ENCODE results near the gene LETM1.
A peak's percentile ranks its signal among the peaks of the same experiment; 100 is the strongest.

Gene LETM1

DNA sequence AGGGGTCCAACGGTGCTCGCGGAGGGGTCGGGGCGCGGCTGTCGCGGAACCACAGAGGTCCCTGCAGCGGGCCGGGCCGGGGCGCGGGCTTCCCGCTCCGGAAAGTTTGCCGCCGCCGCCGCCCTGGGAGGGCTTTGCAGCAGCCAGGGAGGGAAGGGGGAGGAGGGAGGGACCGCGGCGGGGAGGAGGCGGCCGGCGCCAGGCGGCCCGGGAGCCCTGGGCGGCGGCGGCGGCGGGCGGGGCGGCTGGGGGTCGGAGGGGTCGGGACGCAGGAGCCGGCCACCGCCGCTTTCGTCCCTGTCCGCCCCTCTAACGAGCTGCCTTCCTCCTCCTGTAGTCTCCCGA is 62.5 kb downstream of the LETM1 start:
- peak in 2 of 5 experiments; percentile 34 to 42 for DNase-seq

- DNase-seq, result peak in 3 of 5 experiments; percentile 20 to 36 (median 20)
Observed at GRCh38 chr4:1792832-1793495, 63.0 kb downstream of the LETM1 start, which contains the start of gene FGFR3. Gene FGFR3 (plus strand): TSS chr4:1793293. CDS start chr4:1793935, 642 bp downstream.

GRCh38 chr4:1792158-1792831 is 63.7 kb downstream of the LETM1 start:
- no peak for DNase-seq

DNA sequence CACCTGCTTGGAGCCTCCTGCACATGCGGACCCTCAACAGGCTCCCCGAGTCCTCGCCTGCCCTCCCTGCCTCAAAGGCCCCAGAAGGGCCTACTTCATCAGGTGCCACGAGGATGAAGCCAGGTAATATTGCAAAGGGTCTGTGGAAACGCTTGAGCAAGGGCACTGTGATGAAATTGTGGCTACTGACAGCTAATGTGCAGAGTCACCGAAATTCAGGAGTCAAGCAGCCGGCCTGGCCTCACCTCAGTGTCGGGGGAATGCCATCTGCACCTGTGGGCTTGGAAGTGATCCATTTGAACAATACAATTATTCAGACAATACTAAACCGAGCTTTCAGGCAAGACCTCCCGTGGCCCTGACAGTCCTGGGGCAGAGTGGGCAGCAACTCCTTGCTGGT is 66.0 kb downstream of the LETM1 start:
- no peak for DNase-seq

DNA sequence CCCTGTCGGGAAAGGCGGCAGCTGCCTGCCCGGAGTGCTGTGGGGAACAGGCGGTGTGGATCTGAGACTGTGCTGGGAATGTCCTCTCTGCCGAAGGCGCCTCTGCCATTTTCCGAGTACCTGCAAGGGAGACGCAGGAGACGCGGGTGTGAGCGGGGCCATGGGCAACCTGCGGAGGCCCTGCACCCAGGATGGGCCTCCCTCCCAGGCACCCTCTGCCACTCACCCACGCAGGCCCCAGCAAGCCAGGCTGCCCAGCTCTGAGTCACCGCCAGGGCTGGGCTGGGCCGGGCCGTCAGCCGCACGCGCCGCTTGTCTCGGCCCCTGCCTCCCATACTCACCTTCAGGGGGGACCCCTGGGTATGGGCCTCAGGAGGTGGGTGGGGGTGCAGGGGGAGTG is 66.4 kb downstream of the LETM1 start:
- DNase-seq, result no peak

DNA sequence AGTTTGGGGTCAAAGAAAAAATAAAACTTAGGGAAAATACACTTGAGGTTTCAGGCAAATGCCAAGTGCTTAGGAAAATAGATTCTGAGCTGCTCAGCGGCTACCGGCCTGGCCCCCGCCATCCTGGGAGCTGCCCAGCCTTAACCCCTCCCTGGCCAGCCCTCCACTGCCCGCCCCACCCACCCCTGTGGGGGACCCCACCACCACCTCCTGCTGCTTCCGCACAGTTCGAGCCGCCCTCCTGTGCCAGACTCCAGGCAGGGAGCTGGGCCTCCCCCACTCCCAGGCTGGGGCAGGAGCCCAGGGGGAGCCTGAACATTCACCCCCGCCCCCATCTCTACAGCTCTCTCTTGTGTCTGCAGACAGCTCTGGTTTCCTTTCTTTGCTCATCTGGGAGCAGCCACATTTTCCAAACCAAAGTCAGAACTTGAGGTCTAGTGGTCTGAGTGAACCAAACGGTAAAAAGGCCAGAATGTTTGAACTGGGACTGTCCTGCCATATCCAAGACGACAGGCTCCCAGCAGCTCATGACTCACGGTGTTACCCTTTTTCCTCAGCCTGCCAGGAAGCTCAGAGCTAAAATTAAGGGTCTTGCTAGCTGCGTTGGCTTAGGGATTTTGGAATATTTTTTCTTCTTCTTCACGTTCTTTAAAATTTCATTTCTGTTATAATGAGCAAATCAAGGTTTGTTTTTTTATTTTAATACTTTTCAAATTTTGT is 67.5 kb downstream of the LETM1 start:
- DNase-seq, result no peak

GRCh38 chr4:1787411-1788077 is 68.4 kb downstream of the LETM1 start:
- DNase-seq, result no peak

DNA sequence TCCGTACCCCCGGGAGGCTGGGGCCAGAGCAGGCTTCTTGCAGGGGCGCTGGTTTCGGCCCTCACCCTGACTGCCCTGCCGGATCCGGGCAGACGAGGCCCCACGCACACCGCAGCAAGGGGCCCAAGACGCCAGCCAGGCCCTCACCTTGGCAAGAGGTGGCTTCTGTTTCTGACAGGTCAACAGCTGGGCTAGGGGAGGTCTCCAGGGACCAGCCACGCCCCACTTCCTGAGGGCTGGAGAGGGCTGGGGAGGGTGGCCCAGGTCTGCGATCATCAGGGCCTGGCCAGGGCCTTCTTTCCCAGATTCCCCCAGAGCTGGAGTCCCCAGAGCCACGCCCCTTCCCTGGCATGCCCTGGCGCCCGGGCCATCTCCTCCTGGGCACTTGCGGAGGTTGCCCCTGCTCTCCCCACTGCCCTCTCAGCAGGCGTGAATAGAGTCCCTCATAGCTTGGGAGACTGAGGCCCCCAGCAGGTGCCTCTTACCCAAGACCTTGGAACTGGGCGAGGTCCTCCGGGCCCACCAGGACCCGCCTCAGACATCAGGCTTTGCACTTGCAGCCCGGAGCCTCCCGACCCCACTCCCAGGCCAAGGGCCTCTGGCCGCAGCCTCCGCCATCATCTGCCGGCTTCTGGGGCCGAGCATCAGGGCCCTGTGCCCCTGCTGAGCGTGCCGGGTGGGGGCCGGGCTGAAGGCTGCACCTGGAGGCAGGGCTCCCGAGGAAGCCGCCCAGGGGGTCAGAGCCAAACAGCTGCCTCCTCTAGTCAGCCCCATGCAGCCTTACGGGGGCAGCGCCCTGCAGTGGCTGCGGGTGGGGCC is 69.2 kb downstream of the LETM1 start:
- no peak for DNase-seq

GRCh38 chr4:1785592-1785991 is 70.4 kb downstream of the LETM1 start:
- DNase-seq, result no peak

DNA sequence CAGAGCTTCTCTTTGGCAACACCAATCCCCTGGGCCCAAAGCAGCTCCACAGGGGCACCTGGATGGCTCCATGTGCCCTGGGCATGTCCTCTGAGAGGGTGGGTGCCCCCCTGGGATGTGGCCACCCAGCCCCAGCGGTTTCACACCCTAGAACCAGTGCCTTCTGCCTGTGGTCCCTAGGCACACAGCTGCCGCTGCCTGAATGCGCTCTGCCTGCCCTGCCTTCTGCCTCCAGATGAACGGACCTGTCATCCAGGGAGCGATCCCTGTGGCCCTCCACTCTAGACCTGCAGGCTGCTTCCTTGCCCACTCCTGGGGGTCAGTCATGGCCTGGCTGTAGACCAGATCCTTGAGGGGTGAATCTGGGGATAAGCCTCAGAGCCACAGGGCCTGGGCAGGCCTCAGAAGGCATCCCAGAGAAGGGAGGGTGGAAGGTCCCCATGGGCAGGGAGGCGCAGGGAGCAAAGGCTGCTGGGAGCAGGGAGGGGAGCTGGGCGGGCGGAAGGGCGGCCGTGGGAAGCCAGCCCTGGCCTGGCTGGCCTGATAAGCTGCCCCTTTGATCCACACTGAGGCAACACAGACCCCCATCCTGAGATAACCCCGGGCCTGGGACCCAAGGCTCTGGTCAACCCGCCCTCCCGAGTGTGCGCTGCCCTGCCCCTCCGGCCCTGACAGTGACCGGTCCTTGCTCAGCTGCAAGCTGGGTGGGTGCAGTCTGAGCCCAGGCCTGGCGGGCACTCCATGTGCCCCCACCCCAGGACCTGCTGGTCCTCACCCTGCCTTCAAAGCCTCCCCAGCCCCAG is 71.0 kb downstream of the LETM1 start:
- no peak for DNase-seq

GRCh38 chr4:1784395-1784788 is 71.6 kb downstream of the LETM1 start:
- DNase-seq, result no peak

DNA sequence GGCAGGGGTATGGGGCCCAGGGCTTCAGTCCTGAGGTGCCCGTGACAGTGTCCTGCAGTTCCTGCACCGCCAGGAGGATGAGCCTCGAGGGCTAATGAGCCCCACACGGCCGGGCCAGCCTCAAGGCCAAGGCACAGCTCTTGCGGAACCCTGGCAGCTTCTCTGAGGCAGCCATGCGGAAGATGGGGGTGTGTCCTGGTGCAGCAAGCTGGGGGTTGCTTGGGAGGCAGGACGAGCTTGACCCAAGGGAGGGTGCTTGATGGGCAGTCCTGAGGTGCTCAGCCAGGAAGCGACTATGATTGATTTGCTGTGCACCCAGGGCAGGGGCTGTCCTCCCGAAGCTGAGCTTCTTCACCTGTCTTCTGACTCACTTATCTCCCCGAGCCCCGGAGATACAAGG is 72.0 kb downstream of the LETM1 start:
- DNase-seq, result no peak

- DNase-seq, result no peak
Observed at GRCh38 chr4:1783015-1783414, 72.9 kb downstream of the LETM1 start.

DNA sequence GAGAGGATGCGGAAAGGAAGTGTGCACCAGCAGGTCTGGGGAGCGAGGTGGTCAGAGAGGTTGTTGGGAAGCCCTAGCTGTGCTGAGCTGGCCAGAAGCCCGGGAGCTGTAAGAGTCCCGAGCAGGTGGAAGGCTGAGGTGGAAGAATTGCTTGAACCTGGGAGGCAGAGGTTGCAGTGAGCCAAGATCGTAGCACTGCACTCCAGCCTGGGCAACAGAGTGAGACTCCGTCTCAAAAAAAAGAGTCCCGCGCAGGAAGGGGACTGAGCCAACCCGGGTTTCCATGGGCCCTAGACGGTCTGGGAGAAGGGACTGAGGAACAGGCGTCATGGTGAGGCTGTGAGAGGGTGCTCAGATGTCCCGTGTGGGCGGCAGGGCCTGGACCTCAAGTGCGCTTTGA is 75.5 kb downstream of the LETM1 start:
- DNase-seq, result no peak

GRCh38 chr4:1779588-1780382 is 76.2 kb downstream of the LETM1 start:
- DNase-seq, result no peak

GRCh38 chr4:1778642-1779392 is 77.1 kb downstream of the LETM1 start:
- no peak for DNase-seq

DNA sequence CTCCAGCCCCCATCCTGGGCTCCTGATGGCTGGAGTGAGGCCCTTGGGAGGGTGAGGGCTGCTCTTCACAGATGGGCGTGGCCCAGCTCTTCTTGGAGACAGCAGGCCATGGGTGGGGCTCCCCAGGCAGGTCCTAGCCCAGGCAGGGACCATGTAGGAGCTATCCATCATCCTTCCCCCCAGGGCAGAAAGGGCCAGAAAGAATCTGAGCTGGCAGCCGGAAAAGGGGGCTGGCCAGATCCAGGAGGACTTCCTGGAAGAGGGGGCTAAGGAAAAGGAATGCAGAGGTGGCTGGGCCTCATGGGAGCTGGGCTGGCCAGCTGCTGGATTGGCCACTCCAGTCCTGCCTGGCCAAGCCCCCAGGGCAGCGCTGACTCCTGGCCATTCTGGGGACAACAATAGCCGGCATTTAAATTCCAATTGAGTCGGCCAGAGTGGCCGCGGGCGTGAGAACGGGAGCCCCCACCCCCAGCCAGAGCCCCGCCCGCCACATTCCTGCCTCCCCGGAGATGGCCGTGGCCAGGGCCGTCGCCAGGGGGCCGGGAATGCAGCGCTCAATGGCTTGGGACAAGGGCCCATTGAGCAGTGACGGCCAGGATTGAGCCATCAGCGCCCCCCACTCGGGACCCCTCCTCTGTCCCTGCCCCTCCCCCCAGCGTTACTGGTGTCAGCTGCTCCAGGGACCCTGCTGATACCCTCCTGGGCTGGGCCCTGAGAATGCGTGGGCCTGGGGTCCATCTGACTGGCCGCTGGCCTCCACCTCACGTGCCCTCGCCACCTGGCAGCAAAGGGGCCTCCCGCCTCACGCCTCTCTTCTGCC is 77.9 kb downstream of the LETM1 start:
- no peak for DNase-seq

DNA sequence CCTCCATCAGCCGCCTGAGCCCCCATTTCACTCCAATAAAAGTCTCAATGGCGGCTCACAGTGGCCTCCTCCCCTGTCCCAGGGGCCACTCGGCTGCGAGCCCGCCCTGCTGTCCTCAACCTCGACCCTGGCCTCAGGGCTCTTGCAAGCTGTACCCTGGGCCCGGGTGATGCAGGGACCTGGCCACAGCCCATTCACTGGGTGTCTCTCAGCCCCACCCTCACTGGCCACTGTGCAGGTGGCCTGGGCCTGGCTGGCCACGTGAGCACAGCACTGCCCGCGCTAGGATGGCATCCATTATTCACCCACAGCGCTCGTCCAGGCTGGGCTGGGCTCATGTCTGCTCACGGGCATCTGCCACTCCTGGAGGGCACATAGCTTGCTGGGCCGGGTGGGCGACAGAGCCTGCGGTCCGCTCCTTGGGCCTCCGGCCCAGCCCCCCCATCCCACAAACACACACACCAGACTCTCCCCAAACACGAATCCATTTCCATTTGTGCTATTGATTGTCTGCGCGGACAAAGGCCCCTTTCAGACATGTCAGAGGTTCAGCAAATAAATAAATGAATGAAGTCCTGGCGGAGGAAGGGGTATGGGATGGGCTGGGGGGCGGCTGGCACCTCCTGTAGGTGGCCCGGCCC is 79.3 kb downstream of the LETM1 start:
- no peak for DNase-seq
